MM.1S (cell line): Measurements from ENCODE around the gene UBC.

Experiments
- EZH2 ChIP-seq: fragments of 300-600 bp; sonication (generic); optimal IDR thresholded peaks from 2 replicates; pipeline ENCODE3; 2017; ENCODE audit warnings: low read depth, mild to moderate bottlenecking, antibody characterized with exemption, low read length, mixed read lengths
- EZH2phosphoT487 ChIP-seq: fragments of 300-600 bp; sonication (generic); IDR thresholded peaks from 2 replicates; pipeline ENCODE4 v1.6.1; 2018; ENCODE audit warnings: antibody characterized with exemption, low read length
- TF ChIP-seq, protein P1 (sequence below): fragments of 300-600 bp; sonication (generic); IDR thresholded peaks from 2 replicates; pipeline ENCODE4 v1.5.1; 2016; ENCODE audit warnings: antibody characterized with exemption, low read length, mixed read lengths

DNA sequence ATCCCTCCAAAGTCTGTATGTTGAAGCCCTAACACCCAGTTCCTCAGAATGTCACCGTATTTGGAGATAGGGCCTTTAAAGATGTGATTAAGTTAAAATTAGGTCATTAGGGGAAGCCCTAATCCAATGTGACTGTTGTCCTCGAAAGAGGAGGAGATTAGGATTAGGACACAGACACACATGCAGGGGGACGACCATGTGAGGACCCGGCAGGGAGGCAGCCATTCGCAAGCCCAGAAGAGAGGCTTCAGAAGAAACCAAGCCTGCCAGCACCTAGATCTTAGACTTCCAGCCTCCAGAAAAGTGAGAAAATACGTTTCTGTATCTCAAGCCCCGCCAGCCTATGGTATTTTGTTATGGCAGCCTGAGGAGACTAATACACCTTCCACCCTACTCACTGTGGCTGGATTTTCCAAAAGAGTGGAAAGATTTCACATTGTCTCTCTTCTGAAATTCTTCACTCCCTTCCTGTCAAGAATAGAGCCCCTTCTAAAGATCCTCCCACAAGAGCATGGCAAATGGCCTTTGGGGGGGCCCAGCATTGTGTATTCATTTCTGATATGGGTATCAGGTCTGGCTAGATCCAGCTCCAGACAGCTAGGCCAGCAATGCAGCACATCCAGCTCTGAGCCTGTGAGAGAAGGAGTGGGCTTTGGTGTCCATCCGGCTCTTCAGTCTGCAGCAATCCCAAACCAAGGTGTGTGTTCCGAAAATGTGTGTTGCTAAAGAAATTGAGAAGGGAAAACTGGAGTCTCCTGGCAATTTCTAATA is 15.4 kb upstream of the UBC start:
- TF ChIP-seq, protein P1, sequence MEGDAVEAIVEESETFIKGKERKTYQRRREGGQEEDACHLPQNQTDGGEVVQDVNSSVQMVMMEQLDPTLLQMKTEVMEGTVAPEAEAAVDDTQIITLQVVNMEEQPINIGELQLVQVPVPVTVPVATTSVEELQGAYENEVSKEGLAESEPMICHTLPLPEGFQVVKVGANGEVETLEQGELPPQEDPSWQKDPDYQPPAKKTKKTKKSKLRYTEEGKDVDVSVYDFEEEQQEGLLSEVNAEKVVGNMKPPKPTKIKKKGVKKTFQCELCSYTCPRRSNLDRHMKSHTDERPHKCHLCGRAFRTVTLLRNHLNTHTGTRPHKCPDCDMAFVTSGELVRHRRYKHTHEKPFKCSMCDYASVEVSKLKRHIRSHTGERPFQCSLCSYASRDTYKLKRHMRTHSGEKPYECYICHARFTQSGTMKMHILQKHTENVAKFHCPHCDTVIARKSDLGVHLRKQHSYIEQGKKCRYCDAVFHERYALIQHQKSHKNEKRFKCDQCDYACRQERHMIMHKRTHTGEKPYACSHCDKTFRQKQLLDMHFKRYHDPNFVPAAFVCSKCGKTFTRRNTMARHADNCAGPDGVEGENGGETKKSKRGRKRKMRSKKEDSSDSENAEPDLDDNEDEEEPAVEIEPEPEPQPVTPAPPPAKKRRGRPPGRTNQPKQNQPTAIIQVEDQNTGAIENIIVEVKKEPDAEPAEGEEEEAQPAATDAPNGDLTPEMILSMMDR, result no peak
- TF ChIP-seq EZH2, result no peak
- no peak for TF ChIP-seq EZH2phosphoT487
